Stimulated activated CD8-positive, alpha-beta memory T cell treated with anti-CD3 and anti-CD28 coated beads, Interleukin-2, amount 100 ng/mL, for 1 hour (primary cell): Measurements from ENCODE around the gene VEZF1.

Experiments
- DNase-seq, 2 donors: peaks; one replicate each; pipeline ENCODE4 v3.0.0-alpha.2; 2020; ENCODE audit warnings: low read depth in 2 of 2

VEZF1 gene, protein sequence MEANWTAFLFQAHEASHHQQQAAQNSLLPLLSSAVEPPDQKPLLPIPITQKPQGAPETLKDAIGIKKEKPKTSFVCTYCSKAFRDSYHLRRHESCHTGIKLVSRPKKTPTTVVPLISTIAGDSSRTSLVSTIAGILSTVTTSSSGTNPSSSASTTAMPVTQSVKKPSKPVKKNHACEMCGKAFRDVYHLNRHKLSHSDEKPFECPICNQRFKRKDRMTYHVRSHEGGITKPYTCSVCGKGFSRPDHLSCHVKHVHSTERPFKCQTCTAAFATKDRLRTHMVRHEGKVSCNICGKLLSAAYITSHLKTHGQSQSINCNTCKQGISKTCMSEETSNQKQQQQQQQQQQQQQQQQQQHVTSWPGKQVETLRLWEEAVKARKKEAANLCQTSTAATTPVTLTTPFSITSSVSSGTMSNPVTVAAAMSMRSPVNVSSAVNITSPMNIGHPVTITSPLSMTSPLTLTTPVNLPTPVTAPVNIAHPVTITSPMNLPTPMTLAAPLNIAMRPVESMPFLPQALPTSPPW

DNA sequence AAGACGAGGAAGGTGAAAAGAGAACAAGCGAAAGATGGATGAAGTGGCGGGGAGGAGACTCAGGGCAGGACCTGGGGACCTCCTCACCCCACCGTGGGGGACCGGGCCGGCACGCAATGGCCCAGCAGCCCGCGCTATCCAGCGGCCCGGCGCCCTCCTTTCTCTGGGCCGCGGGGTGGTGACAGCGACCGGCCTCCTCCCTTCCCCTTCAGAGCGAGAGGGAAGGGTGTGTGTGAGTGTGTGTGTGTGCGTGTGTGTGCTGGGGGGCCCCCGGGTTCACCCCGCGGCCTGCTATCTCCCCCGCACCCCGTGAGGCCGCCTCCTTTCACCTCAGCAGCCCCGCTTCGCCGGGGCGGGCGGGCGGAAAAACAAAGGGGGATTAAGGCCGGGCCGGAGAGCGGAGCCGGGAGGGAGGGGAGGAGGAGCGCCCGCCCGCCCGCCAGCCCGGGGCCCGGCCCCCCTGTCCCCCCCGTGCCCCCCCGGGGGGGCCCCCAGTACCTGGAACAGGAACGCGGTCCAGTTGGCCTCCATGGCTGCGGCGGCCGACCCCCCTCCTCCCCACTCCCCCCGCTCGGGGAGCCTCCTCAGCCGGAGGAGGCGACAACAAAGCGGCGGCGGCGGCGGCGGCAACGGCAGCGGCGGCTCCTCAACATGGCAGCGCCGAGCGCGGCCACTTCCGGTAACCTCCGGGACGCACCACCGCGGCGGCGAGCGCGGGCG is at the start of gene VEZF1:
VEZF1 (minus strand) TSS at position 674 of the 720 bp plus-strand sequence; CDS start at position 531, 143 bp downstream.
- DNase-seq: peak; percentile 52 to 58

GRCh38 chr17:58032691-58033415 is 44.8 kb upstream of the VEZF1 start:
- DNase-seq: no peak

DNA sequence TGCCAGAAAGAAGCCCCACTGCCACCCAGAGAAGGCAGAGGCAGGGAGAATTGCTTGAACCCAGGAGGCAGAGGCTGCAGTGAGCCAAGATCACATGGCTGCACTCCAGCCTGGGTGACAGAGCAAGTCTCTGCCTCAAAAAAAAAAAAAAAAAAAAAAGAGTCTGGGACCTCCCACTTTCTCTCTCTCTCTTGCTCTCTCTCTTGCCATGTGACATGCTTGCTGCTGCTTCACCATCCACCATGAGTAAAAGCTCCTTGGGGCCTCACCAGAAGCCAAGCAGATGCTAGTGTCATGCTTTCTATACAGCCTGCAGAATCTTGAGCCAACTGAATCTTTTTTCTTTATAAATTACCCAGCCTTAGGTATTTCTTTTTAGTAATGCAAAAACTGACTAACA is 40.5 kb upstream of the VEZF1 start:
- no peak for DNase-seq

GRCh38 chr17:58020401-58020800 is 32.3 kb upstream of the VEZF1 start:
- DNase-seq: no peak

DNA sequence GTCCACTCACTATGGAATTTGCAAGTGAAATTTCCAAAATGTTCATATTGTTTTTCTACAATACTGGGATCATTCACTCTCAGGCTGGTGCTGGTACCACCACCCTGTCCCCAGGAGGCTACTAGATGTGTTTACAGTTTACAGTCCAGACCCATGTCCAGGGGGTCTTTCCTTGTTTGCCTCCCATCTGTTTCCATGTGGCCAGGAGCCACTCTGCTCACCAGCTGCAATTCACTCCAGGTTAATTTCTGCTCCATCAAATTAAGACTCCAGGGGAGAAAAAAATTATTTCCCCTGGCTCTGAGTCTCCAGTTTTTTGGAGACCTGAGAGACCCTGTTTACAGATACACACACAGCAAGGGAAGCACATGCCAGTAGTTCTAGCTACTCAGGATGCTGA is 31.5 kb upstream of the VEZF1 start:
- DNase-seq: no peak

- DNase-seq: no peak
Observed at GRCh38 chr17:58019039-58019438, 31.0 kb upstream of the VEZF1 start.

- DNase-seq: no peak
Observed at GRCh38 chr17:58010067-58010799, 22.2 kb upstream of the VEZF1 start.

GRCh38 chr17:58007781-58008706 is 20.0 kb upstream of the VEZF1 start:
- DNase-seq: no peak

- peak; percentile 96 to 97 for DNase-seq
Observed at GRCh38 chr17:58006924-58007780, 19.1 kb upstream of the VEZF1 start, which contains the start of gene SRSF1. Gene SRSF1, minus strand, starts transcription at chr17:58007246. Its CDS starts 109 bp downstream, at chr17:58007137.

DNA sequence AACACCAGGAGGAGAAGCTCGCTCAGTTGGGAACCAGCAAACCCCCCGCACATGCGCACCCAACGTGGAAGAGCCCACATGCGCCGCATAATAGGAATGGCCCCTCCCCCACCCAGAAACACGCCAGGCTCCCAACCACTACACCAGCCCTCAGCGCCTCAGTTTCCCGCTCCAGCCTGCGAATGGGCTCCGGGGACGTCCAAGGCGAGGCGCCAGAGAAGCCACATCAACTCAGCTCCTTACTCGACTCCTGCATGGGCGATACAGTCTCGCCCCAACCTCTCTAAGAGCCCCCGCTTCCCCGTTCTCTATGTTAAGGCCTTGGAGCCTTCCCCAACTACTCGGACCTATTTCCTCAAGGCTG is 18.5 kb upstream of the VEZF1 start:
- peak in 1 of 2 donors; percentile 27 for DNase-seq

- DNase-seq: peak in 1 of 2 donors; percentile 31
Observed at GRCh38 chr17:58005728-58006559, 17.9 kb upstream of the VEZF1 start.

DNA sequence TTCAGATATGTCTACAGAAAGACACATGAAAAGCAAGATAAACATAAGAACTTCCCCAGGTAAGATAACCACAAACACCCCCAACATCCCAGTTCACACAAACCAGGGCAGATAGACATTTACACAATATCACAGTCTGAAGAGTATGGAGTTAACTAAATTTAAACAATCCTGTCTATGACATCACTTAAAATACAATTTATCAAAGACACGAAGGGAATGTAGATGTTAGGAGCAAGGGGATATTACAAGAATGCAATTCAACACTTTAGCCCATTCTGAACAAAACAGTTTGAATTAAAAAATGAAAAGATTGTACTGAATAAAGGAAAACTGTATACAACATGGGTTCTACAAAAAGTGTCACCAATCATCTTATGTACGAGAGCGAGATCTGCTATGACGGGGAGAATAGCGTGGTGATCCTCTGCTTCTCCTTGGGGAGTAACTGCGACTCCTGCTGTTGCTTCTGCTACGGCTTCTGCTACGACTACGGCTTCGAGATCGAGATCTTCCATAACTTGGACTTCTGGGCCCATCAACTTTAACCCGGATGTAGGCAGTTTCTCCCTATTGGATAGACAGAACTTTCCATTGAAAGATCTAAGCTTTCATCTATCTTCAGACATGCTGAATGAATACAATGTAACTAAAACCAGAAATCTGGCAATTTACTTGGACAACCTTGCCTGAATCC is 17.1 kb upstream of the VEZF1 start:
- no peak for DNase-seq

DNA sequence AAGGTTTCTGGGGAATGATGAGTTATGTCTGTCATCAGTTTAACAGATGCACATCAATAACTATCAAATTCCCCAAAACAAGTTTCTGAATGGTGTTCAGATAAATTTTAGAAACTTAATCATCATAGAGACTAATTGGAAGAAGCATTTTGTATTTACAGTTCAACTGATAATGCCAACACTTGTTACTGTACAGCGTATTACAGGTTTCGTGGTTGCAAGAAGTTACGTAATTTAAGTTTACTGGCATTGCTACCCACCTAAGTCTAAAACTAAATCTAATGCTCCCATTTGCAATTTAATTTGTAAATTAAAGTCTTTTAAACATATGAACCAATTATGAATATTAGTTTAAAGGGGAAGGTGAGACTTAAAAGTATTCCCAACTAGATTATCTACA is 16.0 kb upstream of the VEZF1 start:
- no peak for DNase-seq

GRCh38 chr17:58002973-58003372 is 14.9 kb upstream of the VEZF1 start:
- DNase-seq: no peak

DNA sequence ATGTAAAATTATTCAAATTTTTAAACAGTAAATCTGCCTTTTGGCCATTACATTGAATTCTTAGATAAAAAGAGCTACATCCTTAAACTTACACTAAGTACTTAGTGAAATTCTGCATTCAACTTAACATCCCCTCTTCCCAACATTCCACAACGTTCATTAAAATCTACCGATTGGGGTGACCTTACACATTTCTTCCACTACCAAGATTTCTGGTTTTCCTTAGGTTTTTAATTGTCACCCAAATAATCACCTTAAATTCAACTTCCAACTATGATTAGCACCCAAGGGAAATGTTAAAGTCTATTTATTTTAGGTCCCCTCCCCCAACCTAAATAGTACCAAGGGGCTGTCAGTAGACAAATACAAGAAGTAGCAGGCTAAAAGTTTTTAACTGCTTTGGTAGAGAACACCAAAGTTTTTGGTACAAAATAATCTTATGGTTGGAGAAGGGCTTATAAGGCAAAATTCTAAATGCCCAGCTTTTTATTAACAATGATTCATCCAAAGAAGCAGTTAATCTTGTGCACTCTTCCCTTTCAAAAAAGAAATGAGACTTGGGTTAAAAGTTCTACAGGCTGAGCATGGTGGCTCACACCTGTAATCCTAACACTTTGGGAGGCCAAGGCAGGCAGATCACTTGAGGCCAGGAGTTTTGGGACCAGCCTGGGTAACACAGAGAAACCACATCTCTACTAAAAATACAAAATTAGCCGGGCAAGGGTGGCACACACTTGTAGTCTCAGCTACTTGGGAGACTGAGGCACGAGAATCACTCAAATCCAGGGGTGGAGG is 14.3 kb upstream of the VEZF1 start:
- no peak for DNase-seq

- DNase-seq: no peak
Observed at GRCh38 chr17:58001461-58002124, 13.5 kb upstream of the VEZF1 start.
